Measurements from ENCODE around the gene FAF2.

Gene FAF2

DNA sequence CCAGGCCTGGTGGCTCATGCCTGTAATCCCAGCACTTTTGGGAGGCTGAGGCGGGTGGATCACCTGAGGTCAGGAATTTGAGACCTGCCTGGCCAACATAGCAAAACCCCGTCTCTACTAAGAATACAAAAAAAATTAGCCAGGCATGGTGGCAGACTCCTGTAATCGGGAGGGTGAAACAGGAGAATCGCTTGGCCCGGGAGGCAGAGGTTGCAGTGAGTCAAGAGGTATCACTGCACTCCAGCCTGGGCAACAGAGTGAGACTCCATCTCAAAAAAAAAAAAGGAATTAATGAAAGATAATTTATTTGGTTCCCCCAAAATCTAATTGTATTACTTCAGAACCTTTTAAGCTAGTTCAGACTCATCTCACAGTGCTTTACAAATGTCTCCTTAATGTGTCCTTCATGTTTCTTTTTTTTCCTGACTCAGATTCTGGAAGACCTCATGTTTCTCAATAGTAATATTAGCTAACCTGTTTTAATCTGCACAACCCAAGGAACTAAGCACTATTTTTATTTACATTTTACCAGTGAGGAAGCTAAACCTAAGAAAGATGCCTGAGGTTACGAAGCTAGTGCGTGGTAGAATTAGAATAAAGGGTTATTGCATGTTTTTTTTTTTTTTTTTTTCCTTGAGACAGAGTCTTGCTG lies 15.1 kb downstream of the FAF2 start:
- H3K27me3 ChIP-seq, result no peaks in the 10 kb centered on the region
- no peak overlapping the region for H3K4me2 ChIP-seq
- H3K27ac ChIP-seq, result no peak overlapping the region
- H4K20me1 ChIP-seq, result peaks cover 17 to 96% (median 78%) of the 10 kb centered on the region in 11 experiments; a peak in 20 of 22 replicates
- peaks cover 4 to 36% (median 18%) of the 10 kb centered on the region in 10 experiments; a peak in 16 of 20 replicates for H3K4me1 ChIP-seq
- no peak overlapping the region for H3K9ac ChIP-seq
- no peak overlapping the region for H3K4me3 ChIP-seq
- peaks cover 17 to 78% (median 68%) of the 10 kb centered on the region in 11 experiments for H3K36me3 ChIP-seq
- TF ChIP-seq Cebpa-rat (IDR thresholded peaks at IDR 0.05), result no peak
- H3K9me3 ChIP-seq (replicated peaks in 1 of 11), result peaks cover 0 to 18% (median 8%) of the 10 kb centered on the region in 11 experiments; a peak in 6 of 22 replicates

DNA sequence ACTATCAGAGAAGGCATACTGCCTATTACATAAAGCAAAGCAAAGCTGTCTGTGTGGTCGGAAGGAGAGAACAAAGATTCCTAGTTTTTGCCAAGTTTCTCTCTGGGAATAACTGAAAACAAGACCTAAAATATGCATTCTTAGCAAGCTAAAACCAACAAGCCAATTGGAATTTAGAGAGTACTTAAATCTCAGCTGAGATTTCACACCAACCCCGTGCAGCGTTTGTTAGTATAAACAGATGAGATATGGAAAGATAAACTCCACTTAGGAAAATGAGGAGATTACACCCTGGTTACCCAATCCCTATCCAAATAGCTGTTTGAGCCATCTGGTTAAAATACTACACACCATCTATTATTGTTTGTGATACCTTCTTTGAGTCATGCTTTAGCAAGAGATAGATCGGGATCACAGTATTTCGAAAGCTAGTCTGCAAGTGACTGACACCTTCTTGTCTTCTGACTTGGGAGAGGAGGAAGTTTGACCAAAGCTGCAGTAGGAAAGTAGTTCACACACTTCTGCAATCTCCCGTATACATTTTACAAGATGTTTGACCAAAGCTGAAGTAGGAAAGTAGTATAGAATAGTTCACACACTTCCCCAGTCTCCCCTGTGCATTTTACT lies 18.2 kb downstream of the FAF2 start:
- H3K9ac ChIP-seq, result peak overlapping the region in 5 of 11 experiments; percentile 4 to 28 (median 16); a peak in 4 of 22 replicates
- H3K36me3 ChIP-seq, result peaks cover 39 to 76% (median 72%) of the 10 kb centered on the region in 11 experiments
- peaks cover 8 to 88% (median 59%) of the 10 kb centered on the region in 11 experiments; a peak in 20 of 22 replicates for H4K20me1 ChIP-seq
- H3K4me1 ChIP-seq, result peaks cover 4 to 31% (median 16%) of the 10 kb centered on the region in 10 experiments; a peak in 16 of 20 replicates
- TF ChIP-seq Cebpa-rat (IDR thresholded peaks at IDR 0.05), result no peak
- no peaks in the 10 kb centered on the region for H3K27me3 ChIP-seq
- no peaks in the 10 kb centered on the region for H3K9me3 ChIP-seq (replicated peaks in 1 of 11)
- no peak overlapping the region for H3K4me3 ChIP-seq
- peak overlapping the region in 6 of 11 experiments; percentile 10 to 70 (median 64); a peak in 11 of 22 replicates for H3K4me2 ChIP-seq
- peak overlapping the region in 7 of 11 experiments; percentile 30 to 56 (median 46); a peak in 12 of 22 replicates for H3K27ac ChIP-seq

DNA sequence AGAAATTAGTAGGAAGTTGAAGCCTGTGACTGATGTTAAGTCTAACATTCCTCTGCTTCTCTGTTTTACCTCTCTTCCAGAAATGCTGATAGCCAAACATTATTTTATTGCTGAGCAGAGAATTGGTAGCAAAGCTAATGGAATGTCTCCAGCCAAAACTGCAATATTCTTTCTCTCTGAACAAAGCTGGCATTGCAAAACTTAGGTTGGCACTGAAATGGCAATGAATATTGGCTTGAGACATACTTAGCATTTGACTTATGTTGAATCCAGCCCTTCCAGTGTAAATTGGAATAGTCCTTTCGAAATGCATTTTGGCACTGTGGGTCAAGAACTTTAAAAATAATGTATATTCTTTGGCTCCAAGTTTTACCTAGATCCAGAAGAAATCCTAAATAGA lies 21.1 kb downstream of the FAF2 start:
- H3K27ac ChIP-seq, result no peak overlapping the region
- peaks cover 13 to 19% (median 15%) of the 10 kb centered on the region in 11 experiments; a peak in 20 of 22 replicates for H3K9me3 ChIP-seq (replicated peaks in 1 of 11)
- no peak overlapping the region for H3K9ac ChIP-seq
- no peak overlapping the region for H3K4me2 ChIP-seq
- H3K4me1 ChIP-seq, result peaks cover 0 to 31% (median 12%) of the 10 kb centered on the region in 10 experiments; a peak in 11 of 20 replicates
- H3K36me3 ChIP-seq, result peaks cover 47 to 94% (median 87%) of the 10 kb centered on the region in 11 experiments
- no peaks in the 10 kb centered on the region for H3K27me3 ChIP-seq
- H3K4me3 ChIP-seq, result no peak overlapping the region
- H4K20me1 ChIP-seq, result peaks cover 0 to 75% (median 39%) of the 10 kb centered on the region in 11 experiments; a peak in 18 of 22 replicates
- no peak for TF ChIP-seq Cebpa-rat (IDR thresholded peaks at IDR 0.05)

- Histone ChIP-seq H3K4me3 (no peak overlapping the region), H3K4me1 (peaks cover 0 to 28% (median 12%) of the 10 kb centered on the region in 10 experiments; a peak in 11 of 20 replicates), H3K27me3 (no peaks in the 10 kb centered on the region), H3K36me3 (peaks cover 47 to 94% (median 87%) of the 10 kb centered on the region in 11 experiments), H4K20me1 (peaks cover 0 to 75% (median 42%) of the 10 kb centered on the region in 11 experiments; a peak in 18 of 22 replicates), H3K9me3 (replicated peaks in 1 of 11) (peaks cover 17 to 28% (median 19%) of the 10 kb centered on the region in 11 experiments; a peak in 20 of 22 replicates), H3K9ac (no peak overlapping the region), H3K27ac (no peak overlapping the region), H3K4me2 (no peak overlapping the region)
- TF ChIP-seq Cebpa-rat (IDR thresholded peaks at IDR 0.05), result no peak
These were observed 22.4 kb downstream of the FAF2 start for GRCh38 chr5:176470539-176470938.

- Histone ChIP-seq H3K4me2 (no peak overlapping the region), H3K27ac (no peak overlapping the region), H3K9ac (no peak overlapping the region), H3K9me3 (replicated peaks in 1 of 11) (peaks cover 17 to 32% (median 19%) of the 10 kb centered on the region in 11 experiments; a peak in 20 of 22 replicates), H3K4me3 (no peak overlapping the region), H3K36me3 (peaks cover 52 to 94% (median 88%) of the 10 kb centered on the region in 11 experiments), H3K27me3 (no peaks in the 10 kb centered on the region), H4K20me1 (peaks cover 0 to 76% (median 39%) of the 10 kb centered on the region in 11 experiments; a peak in 18 of 22 replicates), H3K4me1 (peaks cover 0 to 22% (median 11%) of the 10 kb centered on the region in 10 experiments; a peak in 11 of 20 replicates)
- no peak for TF ChIP-seq Cebpa-rat (IDR thresholded peaks at IDR 0.05)
These were observed 22.9 kb downstream of the FAF2 start for GRCh38 chr5:176471098-176471497.

GRCh38 chr5:176473335-176474006 lies 25.3 kb downstream of the FAF2 start:
- H4K20me1 ChIP-seq, result peaks cover 5 to 73% (median 30%) of the 10 kb centered on the region in 11 experiments; a peak in 15 of 22 replicates
- peaks cover 62 to 92% (median 78%) of the 10 kb centered on the region in 11 experiments for H3K36me3 ChIP-seq
- no peak for TF ChIP-seq Cebpa-rat (IDR thresholded peaks at IDR 0.05)
- H3K4me3 ChIP-seq, result no peak overlapping the region
- H3K9ac ChIP-seq, result no peak overlapping the region
- H3K27ac ChIP-seq, result no peak overlapping the region
- H3K4me2 ChIP-seq, result no peak overlapping the region
- peaks cover 0 to 4% (median 0%) of the 10 kb centered on the region in 10 experiments; a peak in 1 of 20 replicates for H3K4me1 ChIP-seq
- H3K9me3 ChIP-seq (replicated peaks in 1 of 11), result peaks cover 17 to 32% (median 19%) of the 10 kb centered on the region in 11 experiments; a peak in 20 of 22 replicates
- no peaks in the 10 kb centered on the region for H3K27me3 ChIP-seq

- peaks cover 0 to 4% (median 0%) of the 10 kb centered on the region in 10 experiments; a peak in 1 of 20 replicates for H3K4me1 ChIP-seq
- H3K27ac ChIP-seq, result no peak overlapping the region
- peaks cover 17 to 32% (median 19%) of the 10 kb centered on the region in 11 experiments; a peak in 20 of 22 replicates for H3K9me3 ChIP-seq (replicated peaks in 1 of 11)
- peaks cover 64 to 92% (median 78%) of the 10 kb centered on the region in 11 experiments for H3K36me3 ChIP-seq
- no peak overlapping the region for H3K4me2 ChIP-seq
- no peak overlapping the region for H3K9ac ChIP-seq
- H3K27me3 ChIP-seq, result no peaks in the 10 kb centered on the region
- TF ChIP-seq Cebpa-rat (IDR thresholded peaks at IDR 0.05), result no peak
- H4K20me1 ChIP-seq, result peaks cover 5 to 72% (median 26%) of the 10 kb centered on the region in 11 experiments; a peak in 12 of 22 replicates
- H3K4me3 ChIP-seq, result no peak overlapping the region
These were observed 26.3 kb downstream of the FAF2 start for GRCh38 chr5:176474476-176474875.

DNA sequence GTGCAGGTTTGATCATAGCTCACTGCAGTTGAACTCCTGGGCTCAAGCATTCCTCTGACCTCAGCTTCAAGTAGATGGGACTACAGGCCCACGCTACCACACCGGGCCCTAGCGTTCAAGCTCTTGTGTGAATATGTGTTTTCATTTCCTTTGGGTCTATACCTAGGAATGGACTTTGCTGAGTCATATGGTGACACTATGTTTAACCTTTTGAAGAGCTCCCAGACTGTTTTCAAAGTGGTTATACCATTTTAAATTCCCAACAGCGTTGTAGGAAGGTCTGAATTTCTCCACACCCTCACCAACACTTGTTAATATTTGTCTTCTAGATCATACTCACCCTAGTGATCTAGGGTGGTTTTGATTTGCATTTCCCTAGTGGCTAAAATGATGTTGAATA lies 33.5 kb downstream of the FAF2 start:
- no peak overlapping the region for H3K4me3 ChIP-seq
- H3K4me2 ChIP-seq, result no peak overlapping the region
- peaks cover 0 to 6% (median 0%) of the 10 kb centered on the region in 10 experiments; a peak in 2 of 20 replicates for H3K4me1 ChIP-seq
- TF ChIP-seq Cebpa-rat (IDR thresholded peaks at IDR 0.05), result no peak
- no peaks in the 10 kb centered on the region for H3K27me3 ChIP-seq
- H4K20me1 ChIP-seq, result peaks cover 7 to 68% (median 38%) of the 10 kb centered on the region in 11 experiments; a peak in 17 of 22 replicates
- H3K27ac ChIP-seq, result no peak overlapping the region; a peak in 1 of 22 replicates
- H3K9ac ChIP-seq, result no peak overlapping the region
- H3K36me3 ChIP-seq, result peaks cover 72 to 94% (median 84%) of the 10 kb centered on the region in 11 experiments
- peaks cover 0 to 4% (median 0%) of the 10 kb centered on the region in 11 experiments; a peak in 2 of 22 replicates for H3K9me3 ChIP-seq (replicated peaks in 1 of 11)
